ENCODE data around the gene SCAI. TPM values are rescaled to one million over a fixed set of nuclear protein-coding genes. Genes with fewer than 3 reads are reported as not detected.
A peak's percentile ranks its signal among the peaks of the same experiment; 100 is the strongest.
"Not testable (repeated sequence)": the region's sequence is repeated elsewhere in the genome, so short reads cannot be mapped to it uniquely, and the experiment has no call there.

Gene SCAI
- 10 to 100 TPM in 3 of 4 donors, 1 to 10 TPM in 1; 9.5 to 12.3 (median 10.8) TPM for polyA plus RNA-seq (ENCODE audit: insufficient read length in 4 of 4)

DNA sequence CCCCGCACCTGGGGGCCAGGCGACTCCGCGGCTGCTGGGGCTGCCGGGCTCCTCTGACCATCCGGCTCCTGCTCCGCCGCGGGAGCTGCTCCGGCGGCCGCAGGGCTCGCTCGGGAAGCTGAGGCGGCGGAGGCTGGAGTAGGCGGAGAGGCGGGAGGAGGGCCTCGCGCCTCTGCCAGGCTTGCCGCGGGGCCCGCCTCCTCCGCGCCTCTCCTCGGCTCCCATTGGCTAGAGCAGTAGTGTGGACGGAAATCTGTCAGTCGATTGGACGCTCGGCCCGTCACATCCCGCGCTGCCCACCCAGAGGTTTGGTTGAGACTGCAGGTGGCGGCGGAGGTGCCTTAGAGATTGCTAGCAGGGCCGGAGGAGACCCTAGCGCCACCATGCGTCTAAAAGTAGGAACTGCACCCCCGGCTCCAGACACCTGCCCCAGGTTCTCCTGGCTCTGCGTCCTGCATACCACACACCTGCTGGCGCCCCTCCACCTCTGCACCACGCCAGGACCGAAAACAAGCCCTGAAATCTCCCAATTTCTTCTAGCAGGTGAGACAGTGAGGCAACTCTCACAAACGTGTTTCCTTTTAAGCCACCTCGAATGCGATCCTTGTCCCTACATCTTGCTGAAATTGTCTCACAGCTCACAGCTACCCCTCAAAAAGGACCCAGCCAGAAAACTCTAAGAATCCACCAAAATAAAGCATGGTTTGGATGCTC lies at the start of gene SCAI:
SCAI (minus strand) TSS at position 152 of the 714 bp plus-strand sequence; CDS start at position 61, 91 bp downstream.
- peak; percentile 93 to 98 (median 96) for DNase-seq (ENCODE audit: low read depth in 4 of 4, low spot score in 3 of 4)

DNA sequence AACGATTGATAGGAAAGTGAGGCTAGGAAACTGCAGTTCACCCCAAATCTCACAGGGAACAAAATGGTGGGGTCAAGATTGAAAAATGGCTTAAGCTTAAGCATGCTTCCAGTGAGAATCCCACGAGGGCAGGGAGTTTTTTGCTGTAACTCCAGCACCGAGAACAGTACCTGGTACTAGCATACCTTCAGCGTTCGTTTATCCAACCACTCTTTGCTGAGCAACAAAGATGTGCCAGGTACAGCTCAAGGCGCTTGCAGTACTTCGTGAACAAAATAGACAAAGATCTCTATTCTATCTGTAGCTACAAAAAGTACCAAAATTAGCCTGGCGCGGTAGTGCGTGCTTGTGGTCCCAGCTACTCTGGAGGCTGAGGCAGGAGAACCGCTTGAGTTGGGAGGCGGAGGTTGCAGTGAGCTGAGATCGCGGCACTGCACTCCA lies 47.1 kb upstream of the SCAI start:
- DNase-seq (ENCODE audit: low read depth in 4 of 4, low spot score in 3 of 4): no peak

DNA sequence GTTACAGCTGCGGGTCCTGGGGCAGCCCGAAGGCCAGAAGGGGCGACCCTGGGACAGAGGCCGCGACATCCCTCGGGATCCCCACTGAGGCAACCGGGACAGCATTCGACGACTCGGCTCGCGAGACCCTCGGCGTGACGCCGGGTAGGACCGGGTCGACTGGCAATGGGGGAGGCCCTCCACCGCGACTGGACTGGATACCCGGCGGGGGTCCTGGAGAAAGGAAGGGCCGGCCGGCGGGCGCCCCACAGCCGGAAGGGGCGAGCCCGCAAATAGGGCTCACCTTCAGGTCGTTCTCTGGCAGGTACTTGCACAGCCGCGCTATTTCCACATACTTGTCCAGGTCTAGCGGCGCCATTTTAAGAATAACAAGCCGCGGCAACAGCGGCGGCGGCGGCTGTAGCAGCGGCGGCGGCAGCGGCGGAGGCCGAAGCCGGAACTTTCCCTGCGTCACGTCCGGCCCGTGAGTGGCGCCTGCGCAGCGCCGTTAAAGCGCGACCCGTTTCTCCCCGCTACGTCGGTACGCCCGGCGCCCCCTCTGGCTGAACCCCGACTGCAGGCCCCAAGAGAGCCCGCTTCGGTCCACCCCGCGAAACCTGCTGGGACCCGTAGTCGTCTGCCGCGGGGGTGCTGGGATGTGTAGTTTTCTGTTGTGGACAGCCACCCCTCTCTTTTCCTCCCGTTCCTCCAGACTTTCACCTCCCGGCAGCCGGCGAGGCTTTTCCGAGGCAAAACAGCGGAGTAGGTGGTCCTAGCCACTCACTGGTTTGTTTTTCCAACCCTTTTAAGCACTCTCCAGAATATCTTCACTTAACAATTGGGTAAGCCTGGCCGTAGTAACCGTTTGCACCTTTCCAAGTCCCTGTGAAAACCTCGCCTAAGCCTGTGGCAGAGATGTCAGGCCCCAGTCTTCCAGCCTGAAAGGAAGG lies 46.3 kb upstream of the SCAI start, which contains the start of gene PPP6C:
PPP6C (minus strand) TSS at position 443 of the 929 bp plus-strand sequence; CDS start at position 358, 85 bp downstream.
- DNase-seq (ENCODE audit: low read depth in 4 of 4, low spot score in 3 of 4): peak; percentile 83 to 92 (median 88)

DNA sequence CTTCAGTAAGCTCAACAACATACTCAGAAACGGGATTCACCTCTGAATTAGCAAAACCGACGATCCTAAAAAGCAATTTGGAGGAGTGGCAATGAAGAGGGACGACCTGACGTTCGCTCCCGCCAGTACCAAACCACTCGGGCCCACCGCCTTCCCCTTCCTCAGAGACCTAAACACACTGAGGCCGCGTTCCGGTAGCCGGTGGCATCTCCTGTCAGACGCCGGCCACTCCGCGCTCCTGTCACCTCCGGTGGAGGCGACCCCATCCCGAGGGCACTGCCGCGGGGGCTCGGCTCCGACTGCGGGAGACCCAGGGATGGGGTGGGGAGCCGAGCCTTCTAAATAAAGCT lies 45.7 kb upstream of the SCAI start:
- DNase-seq (ENCODE audit: low read depth in 4 of 4, low spot score in 3 of 4): no peak

DNA sequence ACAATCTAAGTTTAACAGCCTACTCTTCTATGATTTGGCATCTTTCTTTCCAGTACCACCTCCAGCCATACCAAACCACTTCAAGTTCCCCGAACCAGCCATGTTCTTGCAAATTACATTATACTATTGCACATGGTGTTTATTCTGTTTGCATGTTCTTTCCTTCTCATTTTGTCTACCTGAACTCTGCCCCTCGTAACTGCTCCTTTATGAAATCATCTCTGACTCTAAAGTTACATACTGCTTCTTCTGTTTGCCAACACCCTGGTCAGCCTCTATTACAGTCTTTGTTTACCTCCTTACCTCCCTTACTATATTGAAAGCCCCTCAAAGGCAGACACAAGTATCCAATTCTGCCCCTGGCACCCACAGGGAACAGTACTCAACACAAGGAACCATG lies 40.2 kb upstream of the SCAI start:
- no peak for DNase-seq (ENCODE audit: low read depth in 4 of 4, low spot score in 3 of 4)

DNA sequence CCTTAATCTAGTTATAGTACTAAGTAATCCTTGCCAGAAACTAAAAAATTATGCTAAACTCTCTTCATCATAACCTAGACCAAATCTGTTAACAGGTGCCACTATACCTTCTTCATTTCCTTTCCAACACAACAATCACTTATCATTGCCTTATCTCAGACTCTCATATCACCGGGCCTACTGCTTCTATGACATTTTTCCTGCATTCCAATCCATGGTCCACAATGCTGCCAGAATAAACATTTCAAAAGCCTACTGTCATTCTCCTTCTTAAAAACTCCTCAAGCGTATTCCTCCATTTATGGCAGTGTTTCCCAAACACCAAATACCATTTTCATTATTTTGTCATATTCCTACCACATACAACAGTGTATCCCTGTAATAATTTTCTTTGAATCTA lies 39.7 kb upstream of the SCAI start:
- no peak for DNase-seq (ENCODE audit: low read depth in 4 of 4, low spot score in 3 of 4)

DNA sequence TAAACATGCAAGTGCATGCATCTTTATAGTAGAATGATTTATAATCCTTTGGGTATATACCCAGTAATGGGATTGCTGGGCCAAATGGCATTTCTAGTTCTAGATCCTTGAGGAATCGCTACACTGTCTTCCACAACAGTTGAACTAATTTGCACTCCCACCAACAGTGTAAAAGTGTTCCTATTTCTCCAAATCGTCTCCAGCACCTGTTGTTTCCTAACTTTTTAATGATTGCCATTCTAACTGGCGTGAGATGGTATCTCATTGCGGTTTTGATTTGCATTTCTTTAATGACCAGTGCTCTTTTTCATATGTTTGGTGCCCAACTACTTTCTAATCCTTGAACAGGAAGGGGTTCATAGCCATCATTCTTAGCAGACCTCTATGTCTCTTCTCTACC lies 38.4 kb upstream of the SCAI start:
- not testable (repeated sequence) for DNase-seq (ENCODE audit: low read depth in 4 of 4, low spot score in 3 of 4)

DNA sequence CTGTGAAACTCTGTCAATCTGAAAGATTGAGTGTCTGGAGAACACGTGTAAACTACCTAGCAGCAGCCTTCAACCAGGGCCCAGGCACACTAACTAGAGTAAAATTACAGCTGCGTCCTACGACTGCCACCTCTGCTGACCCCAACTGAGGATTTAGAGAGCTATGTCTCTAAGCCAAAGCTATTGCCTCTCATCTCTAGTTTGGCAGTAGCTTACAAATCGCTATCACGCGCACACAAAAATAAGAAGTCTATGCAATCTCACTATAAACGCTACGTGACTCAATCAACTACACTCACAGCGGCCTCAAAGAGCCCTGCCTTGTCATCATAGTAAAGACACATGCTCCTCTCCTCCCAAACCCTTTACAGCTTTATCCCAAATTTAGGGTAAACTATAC lies 37.5 kb upstream of the SCAI start:
- no peak for DNase-seq (ENCODE audit: low read depth in 4 of 4, low spot score in 3 of 4)

DNA sequence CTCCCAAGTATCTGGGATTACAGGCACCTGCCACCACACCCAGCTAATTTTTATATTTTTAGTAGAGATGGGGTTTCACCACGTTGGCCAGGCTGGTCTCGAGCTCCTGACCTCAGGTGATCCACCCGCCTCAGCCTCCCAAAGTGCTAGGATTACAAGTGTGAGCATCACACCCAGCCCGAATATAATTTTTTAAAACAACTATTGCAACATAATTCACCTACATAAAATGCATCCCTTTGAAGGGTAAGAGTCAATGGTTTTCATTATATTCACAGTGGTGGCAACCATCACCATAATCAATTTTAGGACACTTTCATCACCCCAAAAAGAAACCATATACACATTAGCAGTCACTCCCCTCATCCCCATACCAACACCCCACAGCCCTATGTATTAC lies 36.4 kb upstream of the SCAI start:
- not testable (repeated sequence) for DNase-seq (ENCODE audit: low read depth in 4 of 4, low spot score in 3 of 4)

DNA sequence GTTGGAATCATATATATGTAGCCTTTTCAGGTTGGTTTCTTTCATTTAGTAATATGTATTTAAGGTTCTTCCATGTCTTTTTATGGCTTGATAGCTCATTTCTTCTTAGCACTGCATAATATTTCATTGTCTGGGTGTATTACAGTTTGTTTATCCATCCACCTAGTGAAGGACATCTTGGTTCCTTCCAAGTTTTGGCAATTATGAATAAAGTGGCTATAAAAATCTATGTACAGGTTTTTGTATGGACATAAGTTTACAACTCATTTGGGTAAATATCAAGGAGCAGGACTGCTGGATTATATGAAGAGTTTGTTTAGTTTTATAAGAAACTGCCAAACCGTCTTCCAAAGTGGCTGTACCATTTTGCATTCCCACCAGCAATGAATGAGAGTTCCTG lies 34.6 kb upstream of the SCAI start:
- DNase-seq (ENCODE audit: low read depth in 4 of 4, low spot score in 3 of 4): no peak

DNA sequence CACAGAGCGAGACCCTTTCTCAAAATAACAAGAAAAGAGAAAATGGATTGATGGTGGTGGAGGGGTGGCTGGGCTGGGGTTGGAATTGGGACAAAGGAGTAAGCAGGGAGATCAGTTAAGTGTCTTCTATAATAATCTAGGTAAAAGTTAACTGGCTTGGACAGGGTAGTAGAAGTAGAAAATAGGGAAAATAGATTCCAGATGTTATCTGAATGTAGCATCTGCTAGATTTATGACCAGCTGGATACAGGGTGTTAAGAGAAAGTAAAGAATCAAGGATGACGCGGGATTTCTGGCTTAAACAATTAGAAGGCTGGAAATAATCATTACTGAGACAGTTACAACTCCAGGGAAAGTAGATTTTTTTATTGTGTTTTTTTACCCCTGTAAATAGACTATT lies 33.3 kb upstream of the SCAI start:
- no peak for DNase-seq (ENCODE audit: low read depth in 4 of 4, low spot score in 3 of 4)

DNA sequence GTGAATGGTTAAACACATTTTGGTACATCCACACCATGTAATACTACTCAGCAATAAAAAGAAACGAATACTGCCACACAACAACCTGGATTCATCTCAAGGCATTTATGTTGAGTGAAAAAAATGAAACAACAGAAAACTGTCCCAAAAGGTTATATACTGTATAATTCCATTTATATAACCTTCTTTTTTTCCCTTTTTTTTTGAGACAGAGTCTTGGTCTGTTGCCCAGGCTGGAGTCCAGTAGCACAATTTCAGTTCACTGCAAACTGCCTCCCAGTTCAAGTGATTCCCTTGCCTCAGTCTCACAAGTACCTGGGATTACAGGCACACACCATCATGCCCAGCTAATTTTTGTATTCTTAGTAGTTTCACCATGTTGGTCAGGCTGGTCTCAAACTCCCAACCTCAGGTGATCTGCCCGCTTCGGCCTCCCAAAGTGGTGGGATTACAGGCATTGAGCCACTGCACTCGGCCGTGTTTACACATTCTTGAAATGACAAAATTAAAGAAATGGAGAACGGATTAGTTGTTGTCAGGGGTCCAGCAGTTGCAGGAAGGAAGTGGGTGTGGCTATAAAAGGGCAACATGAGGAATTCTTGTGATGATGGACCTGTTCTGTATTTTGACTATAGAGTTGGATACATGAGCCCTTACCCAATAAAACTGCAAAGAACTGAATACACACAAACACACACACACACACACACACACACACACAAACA lies 28.9 kb upstream of the SCAI start:
- no peak for DNase-seq (ENCODE audit: low read depth in 4 of 4, low spot score in 3 of 4)

DNA sequence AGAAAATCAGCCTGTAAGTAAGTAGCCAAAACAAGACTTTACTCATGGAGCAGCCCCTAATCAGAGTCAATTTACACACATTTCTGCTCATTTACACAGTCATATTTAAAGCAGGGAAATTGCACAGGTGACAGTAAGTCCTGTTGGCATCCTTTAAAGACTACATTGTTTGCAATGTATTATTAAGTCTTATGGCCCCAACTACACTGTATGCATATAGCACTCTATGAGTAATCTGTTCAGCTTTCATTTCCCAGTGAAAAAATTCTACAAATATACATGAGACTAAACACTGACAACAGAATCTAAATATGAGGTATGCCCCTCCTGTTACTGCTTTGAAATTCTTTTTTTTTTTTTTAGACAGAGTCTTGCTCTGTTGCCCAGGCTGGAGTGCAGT lies 26.6 kb upstream of the SCAI start:
- no peak for DNase-seq (ENCODE audit: low read depth in 4 of 4, low spot score in 3 of 4)

DNA sequence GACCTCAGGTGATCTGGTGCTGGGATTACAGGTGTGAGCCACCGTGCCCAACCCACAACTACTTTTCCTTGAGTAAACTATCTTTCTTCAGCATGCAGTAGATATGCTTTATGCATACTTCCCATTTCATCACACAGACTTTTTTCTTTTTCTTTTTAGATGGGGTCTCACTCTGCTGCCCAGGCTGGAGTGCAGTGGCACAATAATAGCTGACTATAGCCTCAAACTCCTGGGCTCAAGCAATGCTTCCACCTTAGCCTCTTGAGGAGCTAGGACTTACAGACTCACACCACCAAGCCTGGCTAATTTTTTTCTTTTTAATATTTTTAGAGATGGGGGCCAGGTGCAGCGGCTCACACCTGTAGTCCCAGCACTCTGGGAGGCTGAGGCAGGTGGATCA lies 23.4 kb upstream of the SCAI start:
- DNase-seq (ENCODE audit: low read depth in 4 of 4, low spot score in 3 of 4): no peak

DNA sequence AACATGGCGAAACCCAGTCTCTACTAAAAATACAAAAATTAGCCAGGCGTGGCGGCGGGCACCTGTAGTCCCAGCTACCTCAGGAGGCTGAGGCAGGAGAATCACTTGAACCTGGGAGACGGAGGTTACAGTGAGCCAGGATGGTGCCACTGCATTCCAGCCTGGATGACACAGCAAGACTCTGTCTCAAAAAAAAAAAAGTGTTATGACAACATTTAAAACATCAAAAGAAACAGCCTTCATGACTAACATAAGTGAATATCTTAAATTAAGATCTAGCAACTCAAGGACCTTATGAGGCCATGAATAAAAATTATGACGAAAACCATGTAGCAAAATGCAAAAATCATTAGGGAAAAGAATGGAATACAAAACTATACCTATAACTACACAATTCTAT lies 19.6 kb upstream of the SCAI start:
- DNase-seq (ENCODE audit: low read depth in 4 of 4, low spot score in 3 of 4): not testable (repeated sequence)

DNA sequence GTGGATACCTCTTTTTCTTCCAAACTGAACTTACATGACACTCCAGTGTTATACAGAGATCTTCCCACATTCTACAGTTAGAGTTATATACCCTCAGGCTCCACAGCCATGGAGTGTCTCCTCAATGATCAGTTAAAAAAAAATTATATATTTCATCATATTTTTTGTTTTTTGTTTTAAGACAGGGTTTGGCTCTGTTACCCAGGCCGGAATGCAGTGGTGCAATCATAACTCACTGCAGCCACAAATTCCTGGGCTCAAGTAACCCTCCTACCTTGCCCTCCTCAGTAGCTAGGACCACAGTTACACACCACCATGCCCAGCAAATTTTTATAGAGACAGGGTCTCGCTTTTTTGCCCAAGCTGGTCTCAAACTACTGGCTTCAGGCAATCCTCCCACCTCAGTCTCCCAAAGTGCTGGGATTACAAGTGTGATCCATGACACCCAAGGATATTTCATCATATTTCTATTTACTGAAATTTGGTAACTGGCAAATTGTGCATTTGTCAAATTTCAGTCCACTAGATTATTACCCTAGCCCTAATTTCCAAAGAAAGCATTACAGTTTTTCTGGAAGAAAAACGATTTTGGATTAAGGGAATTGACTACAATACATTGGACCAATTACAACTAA lies 18.1 kb upstream of the SCAI start:
- no peak for DNase-seq (ENCODE audit: low read depth in 4 of 4, low spot score in 3 of 4)

DNA sequence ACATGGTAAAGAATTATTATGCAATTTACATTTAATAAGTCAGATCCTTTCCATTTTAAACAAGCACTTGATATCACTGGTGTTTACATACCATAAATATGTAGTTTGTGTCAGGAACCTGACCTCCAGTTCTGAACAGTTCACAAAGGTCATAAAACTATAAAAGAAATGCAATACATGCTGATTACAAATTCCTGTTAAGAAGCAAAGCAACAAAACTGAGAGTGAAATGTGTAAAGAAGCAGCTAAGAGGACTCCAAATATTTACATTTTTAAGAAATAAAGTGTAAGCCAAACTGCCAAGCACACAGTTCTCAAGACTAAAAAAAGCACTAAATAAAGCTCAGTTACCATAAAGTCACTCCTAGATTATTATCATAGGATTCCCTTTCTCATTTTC lies 17.4 kb upstream of the SCAI start:
- no peak for DNase-seq (ENCODE audit: low read depth in 4 of 4, low spot score in 3 of 4)

DNA sequence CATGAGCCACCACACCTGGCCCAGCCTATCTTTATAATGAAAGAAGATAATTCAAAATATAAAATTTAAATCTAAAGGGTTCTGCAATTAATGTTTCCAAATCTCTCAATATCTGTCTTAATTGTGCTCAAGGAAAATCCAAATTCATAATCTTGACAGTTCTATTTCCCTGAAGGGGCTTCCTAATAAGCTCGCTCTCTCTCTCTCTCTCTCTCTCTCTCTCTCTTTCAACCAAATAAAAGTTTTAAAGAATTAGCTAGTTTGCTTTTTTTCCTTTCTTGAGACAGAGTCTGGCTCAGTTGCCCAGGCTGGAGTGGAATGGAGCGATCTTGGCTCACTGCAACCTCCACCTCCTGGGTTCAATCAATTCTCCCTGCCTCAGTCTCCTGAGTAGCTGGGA lies 13.2 kb upstream of the SCAI start:
- no peak for DNase-seq (ENCODE audit: low read depth in 4 of 4, low spot score in 3 of 4)

DNA sequence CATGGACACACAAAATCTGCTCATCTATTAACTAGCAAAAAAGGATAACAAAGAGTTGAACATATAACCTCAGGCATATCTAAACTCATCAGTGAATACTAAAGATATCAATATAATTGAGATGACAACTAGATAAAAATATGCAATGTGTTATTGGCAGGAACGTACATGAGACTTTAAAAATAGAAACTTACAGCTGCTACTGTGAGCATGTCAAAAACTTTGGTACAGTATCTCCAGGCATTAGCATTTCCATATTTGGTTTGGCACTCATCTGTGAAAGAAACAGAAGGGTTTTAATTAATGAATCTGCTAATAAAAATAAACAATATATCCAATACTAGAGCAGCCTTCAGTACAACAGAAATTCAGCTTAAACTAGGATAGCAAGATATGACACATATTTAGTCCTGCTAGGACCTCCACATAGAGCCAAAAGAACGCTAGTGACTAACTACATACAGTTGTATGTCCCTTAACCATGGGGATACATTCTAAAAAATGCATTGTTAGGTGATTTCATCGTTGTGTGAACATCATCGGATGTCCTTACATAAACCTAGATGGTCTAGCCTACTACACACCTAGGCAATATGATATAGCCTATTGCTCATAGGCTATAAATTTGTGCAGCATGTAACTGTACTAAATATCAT lies 10.5 kb upstream of the SCAI start:
- DNase-seq (ENCODE audit: low read depth in 4 of 4, low spot score in 3 of 4): no peak

DNA sequence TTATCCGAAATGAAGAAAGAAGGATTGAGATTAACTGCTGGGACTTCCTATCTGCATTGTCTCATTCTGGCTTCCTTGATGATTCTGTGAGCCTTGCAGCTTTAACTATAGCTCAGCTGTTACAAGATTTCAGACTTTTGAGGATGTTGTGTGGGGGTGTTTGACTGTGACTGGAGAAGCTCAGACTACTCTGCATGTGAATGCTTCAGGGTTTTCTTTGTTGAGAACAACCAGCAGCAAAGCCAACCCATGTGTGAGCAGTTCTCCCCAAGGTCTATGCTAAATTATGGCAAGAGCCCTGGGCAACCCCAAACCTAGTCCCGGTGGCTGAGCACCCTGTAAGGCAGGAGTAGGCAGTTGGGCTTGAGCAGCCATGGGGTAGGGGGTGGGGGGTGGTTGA lies 8.4 kb upstream of the SCAI start:
- DNase-seq (ENCODE audit: low read depth in 4 of 4, low spot score in 3 of 4): no peak
